Gastroesophageal sphincter (tissue), 3 donors: ENCODE measurements around the gene SCRN2.

Experiments used
- CTCF ChIP-seq, 4 experiments: fragments of 200-600 bp in 2 of 4; fragments of 450-650 bp in 2 of 4; sonication (generic) in 1 of 4; IDR thresholded peaks; one replicate each; pipeline ENCODE4 v1.5.1; 2017 to 2019; ENCODE audit warnings: antibody characterized with exemption in 4 of 4, mild to moderate bottlenecking in 2 of 4, moderate library complexity in 2 of 4
- EP300 ChIP-seq: sonication (generic); formaldehyde crosslinking; IDR thresholded peaks from one replicate; pipeline ENCODE4 v1.6.1; 2017; ENCODE audit warnings: antibody characterized with exemption, mild to moderate bottlenecking
- POLR2A ChIP-seq, 2 donors: fragments of 450-650 bp; IDR thresholded peaks; one replicate each; pipeline ENCODE4 v1.6.1; 2017; ENCODE audit warnings: antibody characterized with exemption in 2 of 2, mild to moderate bottlenecking in 2 of 2, moderate library complexity in 1 of 2
- POLR2AphosphoS5 ChIP-seq: sonication (generic); formaldehyde crosslinking; IDR thresholded peaks from one replicate; pipeline ENCODE4 v1.6.1; 2017; ENCODE audit warnings: antibody characterized with exemption

GRCh38 chr17:47862621-47863440, 21.8 kb upstream of the SCRN2 start:
- TF ChIP-seq CTCF (IDR thresholded peaks at IDR 0.05) (no peak), POLR2AphosphoS5 (no peak), EP300 (no peak), POLR2A (IDR thresholded peaks at IDR 0.05) (no peak)
